GM18870 (cell line): ENCODE data around the gene GET3.
"Not testable (repeated sequence)": the region's sequence is repeated elsewhere in the genome, so short reads cannot be mapped to it uniquely, and the experiment has no call there.

Experiments
- ATAC-seq: cut with Tn5 transposase; IDR thresholded peaks from one replicate; pipeline ENCODE4 v1.9.1; 2021; ENCODE audit warnings: moderate library complexity; ENCODE audit not compliant: unreplicated experiment

The GET3 gene

GRCh38 chr19:12790628-12791344 is 53.5 kb downstream of the GET3 start:
- ATAC-seq: no peak

- peak; percentile 27 for ATAC-seq
Measured at GRCh38 chr19:12791345-12792050, 54.2 kb downstream of the GET3 start, which contains the start of gene JUNB. Gene JUNB, plus strand, starts transcription at chr19:12791486. Its CDS starts 286 bp downstream, at chr19:12791772.

- no peak for ATAC-seq
Measured at GRCh38 chr19:12792051-12792852, 55.0 kb downstream of the GET3 start.

GRCh38 chr19:12792853-12793289 is 55.6 kb downstream of the GET3 start:
- no peak for ATAC-seq

- no peak for ATAC-seq
Measured at GRCh38 chr19:12793290-12794195, 56.2 kb downstream of the GET3 start.

- no peak for ATAC-seq
Measured at GRCh38 chr19:12794196-12794941, 57.1 kb downstream of the GET3 start.

GRCh38 chr19:12794971-12795381 is 57.7 kb downstream of the GET3 start:
- ATAC-seq: no peak

GRCh38 chr19:12796146-12797071 is 59.1 kb downstream of the GET3 start:
- no peak for ATAC-seq

- no peak for ATAC-seq
Measured at GRCh38 chr19:12797141-12797587, 59.9 kb downstream of the GET3 start.

GRCh38 chr19:12797607-12798006 is 60.3 kb downstream of the GET3 start:
- not testable (repeated sequence) for ATAC-seq
